MM.1S (cell line): ENCODE measurements around the gene FOXI3.
"Not testable (repeated sequence)": the region's sequence is repeated elsewhere in the genome, so short reads cannot be mapped to it uniquely, and the experiment has no call there.

Source experiments
- DNase-seq: peaks from one replicate; pipeline ENCODE4 v3.0.0-alpha.2; 2015
- H2AFZ ChIP-seq: fragments of 300-600 bp; sonication (generic); 2 replicates; pipeline ENCODE4 v1.6.0; 2016; ENCODE audit warnings: antibody characterized with exemption, low read length
- H3F3A ChIP-seq: fragments of 300-600 bp; sonication (generic); 2 replicates; pipeline ENCODE4 v1.6.1; 2016; ENCODE audit warnings: mild to moderate bottlenecking, antibody characterized with exemption, low read length, moderate library complexity, mixed read lengths; ENCODE audit not compliant: insufficient read depth
- H3K27ac ChIP-seq: fragments of 300-600 bp; sonication (generic); 2 replicates; pipeline ENCODE4 v1.5.1; 2016; ENCODE audit warnings: mild to moderate bottlenecking, low read length
- H3K27me3 ChIP-seq: fragments of 300-600 bp; sonication (generic); replicated peaks from 2 replicates; pipeline ENCODE4 v1.6.0; 2016; ENCODE audit warnings: low read length; ENCODE audit not compliant: insufficient read depth
- H3K36me3 ChIP-seq: fragments of 300-600 bp; sonication (generic); replicated peaks from 2 replicates; pipeline ENCODE4 v1.6.1; 2016; ENCODE audit warnings: mild to moderate bottlenecking, low read length, mixed read lengths; ENCODE audit not compliant: insufficient read depth
- H3K4me1 ChIP-seq: fragments of 300-600 bp; sonication (generic); 2 replicates; pipeline ENCODE4 v1.6.1; 2016; ENCODE audit warnings: low read length, mixed read lengths
- H3K4me2 ChIP-seq: fragments of 300-600 bp; sonication (generic); 2 replicates; pipeline ENCODE4 v1.6.0; 2016; ENCODE audit warnings: low read depth, low read length
- H3K4me3 ChIP-seq: fragments of 300-600 bp; sonication (generic); 2 replicates; pipeline ENCODE4 v1.5.1; 2016; ENCODE audit warnings: low read length, mixed read lengths
- H3K79me2 ChIP-seq: fragments of 300-600 bp; sonication (generic); 2 replicates; pipeline ENCODE4 v1.6.1; 2016; ENCODE audit warnings: mixed run types, low read length, mixed read lengths
- H3K9ac ChIP-seq: fragments of 300-600 bp; sonication (generic); 2 replicates; pipeline ENCODE4 v1.6.1; 2016; ENCODE audit warnings: low read length, mixed read lengths
- H3K9me2 ChIP-seq: fragments of 300-600 bp; sonication (generic); replicated peaks from 2 replicates; pipeline ENCODE4 v1.6.1; 2016; ENCODE audit warnings: mild to moderate bottlenecking, low read length, mixed read lengths; ENCODE audit not compliant: insufficient read depth
- H3K9me3 ChIP-seq: fragments of 300-600 bp; sonication (generic); replicated peaks from 2 replicates; pipeline ENCODE4 v1.6.1; 2016; ENCODE audit warnings: mild to moderate bottlenecking, low read length, mixed read lengths; ENCODE audit not compliant: insufficient read depth
- H4K20me1 ChIP-seq: fragments of 300-600 bp; sonication (generic); 2 replicates; pipeline ENCODE4 v1.6.1; 2016; ENCODE audit warnings: mild to moderate bottlenecking, low read length, moderate library complexity, mixed read lengths; ENCODE audit not compliant: insufficient read depth
- CTCF ChIP-seq: fragments of 300-600 bp; sonication (generic); IDR thresholded peaks from 2 replicates; pipeline ENCODE4 v1.5.1; 2016; ENCODE audit warnings: antibody characterized with exemption, low read length, mixed read lengths
- EZH2 ChIP-seq: fragments of 300-600 bp; sonication (generic); optimal IDR thresholded peaks from 2 replicates; pipeline ENCODE3; 2017; ENCODE audit warnings: low read depth, mild to moderate bottlenecking, antibody characterized with exemption, low read length, mixed read lengths
- EZH2phosphoT487 ChIP-seq: fragments of 300-600 bp; sonication (generic); IDR thresholded peaks from 2 replicates; pipeline ENCODE4 v1.6.1; 2018; ENCODE audit warnings: antibody characterized with exemption, low read length

Gene FOXI3

GRCh38 chr2:88437010-88437409, 15.5 kb downstream of the FOXI3 start:
- Histone ChIP-seq H3K79me2 (no peaks in the 10 kb centered on the region), H3K27me3 (no peaks in the 10 kb centered on the region), H2AFZ (no peak overlapping the region), H4K20me1 (no peaks in the 10 kb centered on the region), H3F3A (no peaks in the 10 kb centered on the region), H3K9ac (no peak overlapping the region), H3K4me3 (no peak overlapping the region), H3K27ac (no peak overlapping the region), H3K9me2 (no peaks in the 10 kb centered on the region), H3K9me3 (no peaks in the 10 kb centered on the region), H3K4me2 (no peak overlapping the region), H3K36me3 (no peaks in the 10 kb centered on the region), H3K4me1 (no peaks in the 10 kb centered on the region)
- no peak for TF ChIP-seq CTCF
- no peak for TF ChIP-seq EZH2phosphoT487
- no peak for DNase-seq

GRCh38 chr2:88429929-88430328, 22.6 kb downstream of the FOXI3 start:
- DNase-seq: no peak
- no peaks in the 10 kb centered on the region for H3K9me3 ChIP-seq
- no peak overlapping the region for H3K9ac ChIP-seq
- H3K9me2 ChIP-seq: no peaks in the 10 kb centered on the region
- H3K36me3 ChIP-seq: no peaks in the 10 kb centered on the region
- H3K4me2 ChIP-seq: no peak overlapping the region
- no peaks in the 10 kb centered on the region for H3K4me1 ChIP-seq
- no peaks in the 10 kb centered on the region for H4K20me1 ChIP-seq
- H3K4me3 ChIP-seq: no peak overlapping the region
- TF ChIP-seq EZH2phosphoT487: no peak
- no peak for TF ChIP-seq EZH2
- TF ChIP-seq CTCF: no peak
- H3K27ac ChIP-seq: no peak overlapping the region
- no peak overlapping the region for H2AFZ ChIP-seq
- H3K79me2 ChIP-seq: no peaks in the 10 kb centered on the region
- H3F3A ChIP-seq: no peaks in the 10 kb centered on the region
- H3K27me3 ChIP-seq: no peaks in the 10 kb centered on the region

- Histone ChIP-seq H3K27me3 (no peaks in the 10 kb centered on the region), H2AFZ (no peak overlapping the region), H4K20me1 (no peaks in the 10 kb centered on the region), H3K9ac (no peak overlapping the region), H3K4me2 (no peak overlapping the region), H3K36me3 (no peaks in the 10 kb centered on the region), H3K4me3 (no peak overlapping the region), H3K9me2 (no peaks in the 10 kb centered on the region), H3K27ac (no peak overlapping the region), H3K9me3 (no peaks in the 10 kb centered on the region), H3F3A (no peaks in the 10 kb centered on the region), H3K4me1 (no peaks in the 10 kb centered on the region), H3K79me2 (no peaks in the 10 kb centered on the region)
- TF ChIP-seq EZH2phosphoT487 (no peak), CTCF (no peak), EZH2 (no peak)
- no peak for DNase-seq
Measured at GRCh38 chr2:88423733-88424132, 28.8 kb downstream of the FOXI3 start.

- H3K4me1 ChIP-seq, H3K9me2 ChIP-seq, H3K36me3 ChIP-seq, H3K79me2 ChIP-seq, H2AFZ ChIP-seq, DNase-seq, H3K27me3 ChIP-seq, H3K9me3 ChIP-seq, H3K4me2 ChIP-seq, H3K27ac ChIP-seq, H3K4me3 ChIP-seq, H4K20me1 ChIP-seq, H3F3A ChIP-seq, H3K9ac ChIP-seq: not testable (repeated sequence)
Measured at GRCh38 chr2:88419051-88419450, 33.4 kb downstream of the FOXI3 start.
